ENCODE results near the gene TBC1D16. TPM values are rescaled to one million over a fixed set of nuclear protein-coding genes. Genes with fewer than 3 reads are reported as not detected.

The TBC1D16 gene
- total RNA-seq, 1 donor from 2014 or later = 197 TPM

- H3K9me3 Mint-ChIP-seq (ENCODE audit: unreplicated experiment) = no peaks in the 10 kb centered on the region
- no peak overlapping the region for H3K27ac Mint-ChIP-seq (ENCODE audit: unreplicated experiment)
- no peak overlapping the region for H3K4me3 Mint-ChIP-seq (ENCODE audit: unreplicated experiment)
- no peaks in the 10 kb centered on the region for H3K36me3 Mint-ChIP-seq (ENCODE audit: unreplicated experiment)
- no peaks in the 10 kb centered on the region for H3K4me1 Mint-ChIP-seq (ENCODE audit: low read depth, unreplicated experiment)
- TF ChIP-seq, protein P1, sequence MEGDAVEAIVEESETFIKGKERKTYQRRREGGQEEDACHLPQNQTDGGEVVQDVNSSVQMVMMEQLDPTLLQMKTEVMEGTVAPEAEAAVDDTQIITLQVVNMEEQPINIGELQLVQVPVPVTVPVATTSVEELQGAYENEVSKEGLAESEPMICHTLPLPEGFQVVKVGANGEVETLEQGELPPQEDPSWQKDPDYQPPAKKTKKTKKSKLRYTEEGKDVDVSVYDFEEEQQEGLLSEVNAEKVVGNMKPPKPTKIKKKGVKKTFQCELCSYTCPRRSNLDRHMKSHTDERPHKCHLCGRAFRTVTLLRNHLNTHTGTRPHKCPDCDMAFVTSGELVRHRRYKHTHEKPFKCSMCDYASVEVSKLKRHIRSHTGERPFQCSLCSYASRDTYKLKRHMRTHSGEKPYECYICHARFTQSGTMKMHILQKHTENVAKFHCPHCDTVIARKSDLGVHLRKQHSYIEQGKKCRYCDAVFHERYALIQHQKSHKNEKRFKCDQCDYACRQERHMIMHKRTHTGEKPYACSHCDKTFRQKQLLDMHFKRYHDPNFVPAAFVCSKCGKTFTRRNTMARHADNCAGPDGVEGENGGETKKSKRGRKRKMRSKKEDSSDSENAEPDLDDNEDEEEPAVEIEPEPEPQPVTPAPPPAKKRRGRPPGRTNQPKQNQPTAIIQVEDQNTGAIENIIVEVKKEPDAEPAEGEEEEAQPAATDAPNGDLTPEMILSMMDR (IDR thresholded peaks at IDR 0.05; ENCODE audit: partially characterized antibody, unreplicated experiment) = no peak
- peaks cover 7% of the 10 kb centered on the region for H3K27me3 Mint-ChIP-seq (ENCODE audit: unreplicated experiment)
- no peak for DNase-seq
Measured at GRCh38 chr17:79922116-79922601, 113.5 kb downstream of the TBC1D16 start.

- Mint-ChIP-seq H3K27ac (ENCODE audit: unreplicated experiment) (no peak overlapping the region), H3K36me3 (ENCODE audit: unreplicated experiment) (no peaks in the 10 kb centered on the region), H3K27me3 (ENCODE audit: unreplicated experiment) (peaks cover 9% of the 10 kb centered on the region), H3K4me1 (ENCODE audit: low read depth, unreplicated experiment) (no peaks in the 10 kb centered on the region), H3K4me3 (ENCODE audit: unreplicated experiment) (no peak overlapping the region), H3K9me3 (ENCODE audit: unreplicated experiment) (no peaks in the 10 kb centered on the region)
- no peak for DNase-seq
- TF ChIP-seq, protein P1 (IDR thresholded peaks at IDR 0.05; ENCODE audit: partially characterized antibody, unreplicated experiment) = no peak
Measured at GRCh38 chr17:79921411-79922115, 114.1 kb downstream of the TBC1D16 start.

- no peaks in the 10 kb centered on the region for H3K36me3 Mint-ChIP-seq (ENCODE audit: unreplicated experiment)
- DNase-seq = no peak
- peaks cover 13% of the 10 kb centered on the region for H3K27me3 Mint-ChIP-seq (ENCODE audit: unreplicated experiment)
- H3K4me1 Mint-ChIP-seq (ENCODE audit: low read depth, unreplicated experiment) = no peaks in the 10 kb centered on the region
- H3K4me3 Mint-ChIP-seq (ENCODE audit: unreplicated experiment) = no peak overlapping the region
- TF ChIP-seq, protein P1 (IDR thresholded peaks at IDR 0.05; ENCODE audit: partially characterized antibody, unreplicated experiment) = no peak
- H3K9me3 Mint-ChIP-seq (ENCODE audit: unreplicated experiment) = no peaks in the 10 kb centered on the region
- no peak overlapping the region for H3K27ac Mint-ChIP-seq (ENCODE audit: unreplicated experiment)
Measured at GRCh38 chr17:79920751-79921410, 114.8 kb downstream of the TBC1D16 start.

GRCh38 chr17:79919862-79920720 is 115.6 kb downstream of the TBC1D16 start:
- no peak overlapping the region for H3K4me3 Mint-ChIP-seq (ENCODE audit: unreplicated experiment)
- peaks cover 13% of the 10 kb centered on the region for H3K27me3 Mint-ChIP-seq (ENCODE audit: unreplicated experiment)

More at GRCh38 chr17:79919862-79920720, 115.6 kb downstream of the TBC1D16 start:
- H3K36me3 Mint-ChIP-seq (ENCODE audit: unreplicated experiment) = no peaks in the 10 kb centered on the region
- no peak overlapping the region for H3K27ac Mint-ChIP-seq (ENCODE audit: unreplicated experiment)
- no peaks in the 10 kb centered on the region for H3K4me1 Mint-ChIP-seq (ENCODE audit: low read depth, unreplicated experiment)
- TF ChIP-seq, protein P1 (IDR thresholded peaks at IDR 0.05; ENCODE audit: partially characterized antibody, unreplicated experiment) = no peak
- H3K9me3 Mint-ChIP-seq (ENCODE audit: unreplicated experiment) = no peaks in the 10 kb centered on the region
- no peak for DNase-seq

Measured in glutamatergic neuron (in vitro differentiated cells).